Stomach (tissue), 4 donors: Measurements from ENCODE around the gene GHDC.

Experiments
- CTCF ChIP-seq, 7 experiments: fragments of 450-650 bp in 4 of 7; fragments of 200-600 bp in 3 of 7; sonication (generic) in 3 of 7; IDR thresholded peaks; one replicate each; pipeline ENCODE4 v1.5.1; 2016 to 2019; ENCODE audit warnings: antibody characterized with exemption in 7 of 7, control low read depth in 2 of 7, mild to moderate bottlenecking in 1 of 7
- EP300 ChIP-seq: sonication (generic); formaldehyde crosslinking; IDR thresholded peaks from one replicate; pipeline ENCODE4 v1.6.1; 2017; ENCODE audit warnings: antibody characterized with exemption
- POLR2AphosphoS5 ChIP-seq, 3 donors: sonication (generic); formaldehyde crosslinking; IDR thresholded peaks; one replicate each; pipeline ENCODE4 v1.6.1; 2016; ENCODE audit warnings: antibody characterized with exemption in 3 of 3

- TF ChIP-seq CTCF (IDR thresholded peaks at IDR 0.05), result no peak
- no peak for TF ChIP-seq POLR2AphosphoS5 (IDR thresholded peaks at IDR 0.05)
- TF ChIP-seq EP300, result no peak
These were observed 42.5 kb upstream of the GHDC start for GRCh38 chr17:42236760-42237159.
